Smooth muscle cell (in vitro differentiated cells): ENCODE measurements around the gene YJU2. TPM values are rescaled to one million over a fixed set of nuclear protein-coding genes. Genes with fewer than 3 reads are reported as not detected.

Experiments used
- DNase-seq: peaks from one replicate; lab custom pipeline; 2025; ENCODE audit not compliant: unreplicated experiment; lab: John Stamatoyannopoulos, UW
- H2AFZ ChIP-seq: fragments of 200-600 bp; sonication (generic); 2 replicates; pipeline ENCODE4 v1.6.0; 2016; ENCODE audit warnings: antibody characterized with exemption, low read depth, mild to moderate bottlenecking
- H3F3A ChIP-seq: fragments of 200-600 bp; sonication (generic); 2 replicates; pipeline ENCODE4 v1.6.0; 2017; ENCODE audit warnings: antibody characterized with exemption, low read depth
- H3K27ac ChIP-seq: fragments of 200-600 bp; sonication (generic); 2 replicates; pipeline ENCODE4 v1.5.1; 2016; ENCODE audit warnings: low read depth, mild to moderate bottlenecking
- H3K27me3 ChIP-seq: fragments of 200-600 bp; sonication (generic); 2 replicates; pipeline ENCODE4 v1.6.1; 2016; ENCODE audit warnings: low read depth, mild to moderate bottlenecking
- H3K36me3 ChIP-seq: fragments of 200-600 bp; sonication (generic); 2 replicates; pipeline ENCODE4 v1.5.1; 2016; ENCODE audit warnings: low read depth
- H3K4me1 ChIP-seq: fragments of 200-600 bp; sonication (generic); 2 replicates; pipeline ENCODE4 v1.5.1; 2016; ENCODE audit warnings: low read depth
- H3K4me2 ChIP-seq: fragments of 200-600 bp; sonication (generic); 2 replicates; pipeline ENCODE4 v1.6.0; 2016; ENCODE audit warnings: mild to moderate bottlenecking
- H3K4me3 ChIP-seq: fragments of 200-600 bp; sonication (generic); 2 replicates; pipeline ENCODE4 v1.5.1; 2016; ENCODE audit warnings: mild to moderate bottlenecking
- H3K79me2 ChIP-seq: fragments of 200-600 bp; sonication (generic); 2 replicates; pipeline ENCODE4 v1.6.0; 2016; ENCODE audit warnings: low read depth, mild to moderate bottlenecking
- H3K9ac ChIP-seq: fragments of 200-600 bp; sonication (generic); 2 replicates; pipeline ENCODE4 v1.6.0; 2016; ENCODE audit warnings: low read depth
- H3K9me3 ChIP-seq: fragments of 200-600 bp; sonication (generic); replicated peaks from 2 replicates; pipeline ENCODE4 v1.5.1; 2016; ENCODE audit warnings: low read depth
- H4K20me1 ChIP-seq: fragments of 200-600 bp; sonication (generic); 2 replicates; pipeline ENCODE4 v1.6.0; 2016; ENCODE audit warnings: low read depth
- CTCF ChIP-seq: fragments of 200-600 bp; sonication (generic); IDR thresholded peaks from 2 replicates; pipeline ENCODE4 v1.5.1; 2017; ENCODE audit warnings: borderline replicate concordance, mild to moderate bottlenecking, antibody characterized with exemption; ENCODE audit not compliant: insufficient read depth, poor library complexity, severe bottlenecking
- WGBS: methylation state at CpG from one replicate; pipeline ENCODE4 v1.1.7; 2016; ENCODE audit warnings: low lambda C conversion rate; 5-methylcytosine and 5-hydroxymethylcytosine counted together
- polyA plus RNA-seq: library from polyadenylated mRNA; unstranded; fragments of >200 nt; fragmentation: Nextera tagmentation; extraction: Ambion mirVana; gene quantifications from 2 replicates; pipeline ENCODE4 v1.2.1, GENCODE V29; 2016
- total RNA-seq: library from RNA; depleted of rRNA; stranded (reverse); fragments of >200 nt; gene quantifications from 2 replicates; pipeline ENCODE4 v1.2.3, GENCODE V29; 2014

YJU2 gene
- total and polyA plus RNA-seq, 2 experiments from 2014 or later: 8.7 to 12.0 TPM

DNA sequence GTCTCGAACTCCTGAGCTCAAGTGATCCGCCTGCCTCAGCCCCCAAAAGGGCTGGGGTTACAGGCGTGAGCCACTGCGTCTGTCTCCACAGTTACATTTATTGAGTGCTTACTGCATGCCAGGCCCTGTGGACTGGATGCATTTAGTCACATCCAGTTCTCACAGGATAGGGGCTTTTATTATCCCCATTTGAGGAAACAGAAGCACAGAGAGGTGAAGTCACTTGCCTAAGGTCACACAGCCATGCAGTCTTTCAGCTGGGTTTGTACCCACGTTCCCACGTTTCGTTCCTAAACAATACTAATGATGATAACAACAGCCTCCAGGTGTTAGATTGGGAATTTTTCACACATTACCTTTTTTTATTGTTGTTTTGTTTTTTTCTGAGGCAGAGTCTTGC lies 26.7 kb upstream of the YJU2 start:
- no peak overlapping the region for H3K4me3 ChIP-seq
- H3K27me3 ChIP-seq: no peaks in the 10 kb centered on the region
- H3K79me2 ChIP-seq: no peaks in the 10 kb centered on the region
- H3K9ac ChIP-seq: no peak overlapping the region
- H3K9me3 ChIP-seq: no peaks in the 10 kb centered on the region
- TF ChIP-seq CTCF: no peak
- H3K36me3 ChIP-seq: no peaks in the 10 kb centered on the region
- 97% methylated on average over 7 of the region's 7 CpGs for WGBS
- no peaks in the 10 kb centered on the region for H4K20me1 ChIP-seq
- H3K27ac ChIP-seq: no peak overlapping the region
- DNase-seq: no peak
- H3K4me1 ChIP-seq: no peaks in the 10 kb centered on the region
- H3K4me2 ChIP-seq: no peak overlapping the region
- no peak overlapping the region for H2AFZ ChIP-seq
- H3F3A ChIP-seq: no peaks in the 10 kb centered on the region

DNA sequence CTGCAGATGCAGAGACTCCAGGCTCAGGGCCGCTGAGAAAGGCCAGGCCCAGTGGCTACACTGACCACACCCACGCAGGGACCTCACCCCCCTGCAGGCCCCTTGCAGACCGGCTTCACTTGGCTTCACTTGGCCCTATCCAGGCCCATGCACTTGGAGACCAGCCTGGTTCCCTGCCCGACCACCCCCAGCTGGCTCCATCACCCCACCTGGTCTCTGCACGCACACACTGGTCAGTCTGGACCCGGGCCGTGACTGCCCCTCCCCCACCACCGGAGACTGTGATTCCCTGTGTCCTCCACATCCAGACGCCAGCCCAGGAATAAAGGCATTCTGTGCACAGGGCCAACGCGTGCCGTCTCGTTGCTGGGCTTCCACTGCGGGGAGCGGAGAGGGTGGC lies 22.4 kb upstream of the YJU2 start:
- Histone ChIP-seq H3K27me3 (no peaks in the 10 kb centered on the region), H4K20me1 (no peaks in the 10 kb centered on the region), H3K4me2 (no peak overlapping the region), H3F3A (peaks cover 1% of the 10 kb centered on the region), H3K79me2 (no peaks in the 10 kb centered on the region), H3K27ac (no peak overlapping the region), H3K4me3 (no peak overlapping the region), H3K9ac (no peak overlapping the region), H3K9me3 (no peaks in the 10 kb centered on the region), H3K36me3 (no peaks in the 10 kb centered on the region), H3K4me1 (no peaks in the 10 kb centered on the region), H2AFZ (no peak overlapping the region)
- no peak for DNase-seq
- no peak for TF ChIP-seq CTCF
- 70% methylated on average over 14 of the region's 15 CpGs for WGBS

DNA sequence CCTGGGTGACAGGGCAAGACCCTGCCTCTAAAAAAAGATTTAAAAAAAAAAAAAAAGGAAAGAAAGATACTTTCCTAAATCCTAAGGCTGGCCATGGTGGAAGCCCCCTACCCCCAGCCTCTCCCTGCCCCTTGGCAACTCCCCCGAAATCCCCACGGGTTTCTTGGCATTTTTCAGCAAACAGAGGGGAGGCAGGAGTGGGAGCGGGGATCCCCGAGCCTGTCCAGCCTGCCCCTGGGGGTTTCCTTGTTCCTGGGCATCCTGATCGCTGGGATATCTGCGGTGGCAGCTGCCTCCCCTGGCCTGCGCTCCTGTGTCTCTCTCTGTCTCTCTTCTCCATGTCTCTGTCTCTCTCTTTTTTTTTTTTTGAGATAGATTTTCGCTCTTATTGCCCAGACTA lies 21.0 kb upstream of the YJU2 start:
- no peak for TF ChIP-seq CTCF
- no peaks in the 10 kb centered on the region for H4K20me1 ChIP-seq
- peaks cover 3% of the 10 kb centered on the region for H3F3A ChIP-seq
- H3K9ac ChIP-seq: no peak overlapping the region
- no peaks in the 10 kb centered on the region for H3K27me3 ChIP-seq
- no peak overlapping the region for H3K4me2 ChIP-seq
- 95% methylated on average over 7 of the region's 8 CpGs for WGBS
- no peaks in the 10 kb centered on the region for H3K9me3 ChIP-seq
- DNase-seq: no peak
- no peak overlapping the region for H3K4me3 ChIP-seq
- no peaks in the 10 kb centered on the region for H3K4me1 ChIP-seq
- H3K27ac ChIP-seq: no peak overlapping the region
- H3K79me2 ChIP-seq: no peaks in the 10 kb centered on the region
- H2AFZ ChIP-seq: no peak overlapping the region
- H3K36me3 ChIP-seq: no peaks in the 10 kb centered on the region

DNA sequence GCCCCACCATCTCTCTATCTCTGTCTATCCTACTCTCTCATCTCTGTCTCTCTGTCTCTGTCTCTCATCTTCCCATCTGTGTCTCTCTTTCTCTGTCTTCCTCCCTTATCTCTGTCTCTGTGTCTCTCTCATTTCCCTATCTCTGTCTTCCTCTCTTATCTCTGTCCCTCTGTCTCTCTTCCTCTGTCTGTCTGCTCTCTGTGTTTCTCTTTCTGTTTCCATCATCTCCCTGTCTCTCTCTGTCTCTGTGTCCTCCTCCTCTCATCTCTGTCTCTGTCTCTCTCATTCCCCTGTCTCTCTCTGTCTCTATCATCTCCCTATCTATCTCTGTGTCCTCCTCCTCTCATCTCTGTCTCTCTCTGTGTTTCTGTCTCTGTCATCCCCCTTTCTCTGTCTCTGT lies 19.1 kb upstream of the YJU2 start:
- Histone ChIP-seq H4K20me1 (no peaks in the 10 kb centered on the region), H3K27me3 (no peaks in the 10 kb centered on the region), H3K4me3 (no peak overlapping the region), H3K4me2 (no peak overlapping the region), H3F3A (peaks cover 3% of the 10 kb centered on the region), H3K9ac (no peak overlapping the region), H2AFZ (no peak overlapping the region), H3K36me3 (no peaks in the 10 kb centered on the region), H3K9me3 (no peaks in the 10 kb centered on the region), H3K4me1 (no peaks in the 10 kb centered on the region), H3K27ac (no peak overlapping the region), H3K79me2 (no peaks in the 10 kb centered on the region)
- no peak for DNase-seq
- TF ChIP-seq CTCF: no peak
